ENCODE data around the gene CDYL2.
A peak's percentile ranks its signal among the peaks of the same experiment; 100 is the strongest.
"Not testable (repeated sequence)": the region's sequence is repeated elsewhere in the genome, so short reads cannot be mapped to it uniquely, and the experiment has no call there.

Gene CDYL2

DNA sequence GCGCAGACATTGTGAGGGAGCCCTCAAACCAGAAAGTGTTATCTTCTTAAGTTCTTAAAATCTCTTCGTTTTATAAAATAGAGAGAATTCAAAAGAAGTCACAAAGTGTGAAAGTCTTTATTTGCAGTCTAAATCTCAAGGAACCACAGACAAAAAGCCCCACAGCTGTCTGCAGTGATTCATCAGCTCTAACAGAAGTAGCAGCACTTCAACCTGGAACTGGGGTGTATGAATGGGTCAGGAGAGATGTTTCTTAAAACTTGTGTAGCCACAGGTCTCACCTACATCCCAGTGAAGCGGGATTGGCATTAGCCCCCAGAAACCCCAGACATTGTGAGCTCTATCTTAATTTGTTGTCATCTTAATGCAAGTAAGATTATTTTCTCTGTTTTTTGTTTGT lies 61.1 kb downstream of the CDYL2 start:
- Histone ChIP-seq H3K27me3 (ENCODE audit: low read depth, low read length) (no peaks in the 10 kb centered on the region), H3K27ac (ENCODE audit: low read length) (no peak overlapping the region)

GRCh38 chr16:80742331-80742730 lies 62.1 kb downstream of the CDYL2 start:
- H3K27ac ChIP-seq (ENCODE audit: low read length), result no peak overlapping the region

More for the DNA sequence above, 61.1 kb downstream of the CDYL2 start:
- H3K4me3 ChIP-seq (ENCODE audit: low read depth in 1 of 2, low read length in 2 of 2), result no peak overlapping the region
- H3K4me1 ChIP-seq (ENCODE audit: control insufficient read depth in 1 of 2, insufficient read depth in 2 of 2, low read length in 2 of 2), result no peaks in the 10 kb centered on the region
- peaks cover 7 to 9% of the 10 kb centered on the region in 2 donors for H3K9me3 ChIP-seq (ENCODE audit: control insufficient read depth in 1 of 2, low read length in 2 of 2)
- H3K36me3 ChIP-seq (ENCODE audit: control insufficient read depth in 1 of 2, insufficient read depth in 2 of 2, low read length in 2 of 2), result no peaks in the 10 kb centered on the region

GRCh38 chr16:80741724-80742123 lies 62.7 kb downstream of the CDYL2 start:
- no peak overlapping the region for H3K27ac ChIP-seq (ENCODE audit: low read length)
- no peaks in the 10 kb centered on the region for H3K4me1 ChIP-seq (ENCODE audit: control insufficient read depth in 1 of 2, insufficient read depth in 2 of 2, low read length in 2 of 2)
- no peaks in the 10 kb centered on the region for H3K36me3 ChIP-seq (ENCODE audit: control insufficient read depth in 1 of 2, insufficient read depth in 2 of 2, low read length in 2 of 2)
- no peaks in the 10 kb centered on the region for H3K27me3 ChIP-seq (ENCODE audit: low read depth, low read length)
- H3K9me3 ChIP-seq (ENCODE audit: control insufficient read depth in 1 of 2, low read length in 2 of 2), result peaks cover 7 to 9% of the 10 kb centered on the region in 2 donors
- H3K4me3 ChIP-seq (ENCODE audit: low read depth in 1 of 2, low read length in 2 of 2), result no peak overlapping the region

More at GRCh38 chr16:80742331-80742730, 62.1 kb downstream of the CDYL2 start:
- Histone ChIP-seq H3K36me3 (ENCODE audit: control insufficient read depth in 1 of 2, insufficient read depth in 2 of 2, low read length in 2 of 2) (no peaks in the 10 kb centered on the region), H3K27me3 (ENCODE audit: low read depth, low read length) (no peaks in the 10 kb centered on the region), H3K9me3 (ENCODE audit: control insufficient read depth in 1 of 2, low read length in 2 of 2) (peaks cover 7 to 9% of the 10 kb centered on the region in 2 donors), H3K4me3 (ENCODE audit: low read depth in 1 of 2, low read length in 2 of 2) (no peak overlapping the region), H3K4me1 (ENCODE audit: control insufficient read depth in 1 of 2, insufficient read depth in 2 of 2, low read length in 2 of 2) (no peaks in the 10 kb centered on the region)

- Histone ChIP-seq H3K27ac (ENCODE audit: low read length) (no peak overlapping the region), H3K27me3 (ENCODE audit: low read depth, low read length) (no peaks in the 10 kb centered on the region), H3K4me1 (ENCODE audit: control insufficient read depth in 1 of 2, insufficient read depth in 2 of 2, low read length in 2 of 2) (no peaks in the 10 kb centered on the region), H3K9me3 (ENCODE audit: control insufficient read depth in 1 of 2, low read length in 2 of 2) (peaks cover 7 to 9% of the 10 kb centered on the region in 2 donors), H3K4me3 (ENCODE audit: low read depth in 1 of 2, low read length in 2 of 2) (no peak overlapping the region), H3K36me3 (ENCODE audit: control insufficient read depth in 1 of 2, insufficient read depth in 2 of 2, low read length in 2 of 2) (no peaks in the 10 kb centered on the region)
These were observed 64.9 kb downstream of the CDYL2 start for GRCh38 chr16:80739523-80739922.

GRCh38 chr16:80738521-80738920 lies 65.9 kb downstream of the CDYL2 start:
- Histone ChIP-seq H3K36me3 (ENCODE audit: control insufficient read depth in 1 of 2, insufficient read depth in 2 of 2, low read length in 2 of 2) (no peaks in the 10 kb centered on the region), H3K4me1 (ENCODE audit: control insufficient read depth in 1 of 2, insufficient read depth in 2 of 2, low read length in 2 of 2) (no peaks in the 10 kb centered on the region), H3K4me3 (ENCODE audit: low read depth in 1 of 2, low read length in 2 of 2) (no peak overlapping the region), H3K27ac (ENCODE audit: low read length) (no peak overlapping the region), H3K27me3 (ENCODE audit: low read depth, low read length) (no peaks in the 10 kb centered on the region), H3K9me3 (ENCODE audit: control insufficient read depth in 1 of 2, low read length in 2 of 2) (peaks cover 7 to 9% of the 10 kb centered on the region in 2 donors)

DNA sequence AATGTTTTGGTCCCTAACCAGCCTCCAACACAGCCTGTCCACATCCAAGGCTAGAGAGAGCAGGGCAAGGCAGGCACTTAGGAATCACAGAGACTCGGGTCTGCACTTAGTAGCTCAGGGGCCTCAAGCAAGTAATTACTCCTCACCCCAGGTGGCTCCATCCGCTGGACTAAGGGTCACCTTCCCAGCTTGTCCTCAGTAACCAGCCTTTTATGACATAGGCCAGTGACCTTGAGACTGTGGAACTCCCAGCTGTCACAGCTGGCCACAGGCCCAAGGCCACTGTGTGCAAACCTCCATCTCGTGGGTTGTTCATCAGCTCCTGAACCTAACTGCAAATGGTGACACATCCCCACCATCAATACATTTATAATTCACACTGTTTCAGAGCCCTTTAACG lies 68.6 kb downstream of the CDYL2 start:
- no peak overlapping the region for H3K27ac ChIP-seq (ENCODE audit: low read length)
- H3K27me3 ChIP-seq (ENCODE audit: low read depth, low read length), result no peaks in the 10 kb centered on the region
- H3K36me3 ChIP-seq (ENCODE audit: control insufficient read depth in 1 of 2, insufficient read depth in 2 of 2, low read length in 2 of 2), result no peaks in the 10 kb centered on the region
- no peak overlapping the region for H3K4me3 ChIP-seq (ENCODE audit: low read depth in 1 of 2, low read length in 2 of 2)
- H3K4me1 ChIP-seq (ENCODE audit: control insufficient read depth in 1 of 2, insufficient read depth in 2 of 2, low read length in 2 of 2), result no peaks in the 10 kb centered on the region
- H3K9me3 ChIP-seq (ENCODE audit: control insufficient read depth in 1 of 2, low read length in 2 of 2), result peaks cover 7 to 9% of the 10 kb centered on the region in 2 donors

DNA sequence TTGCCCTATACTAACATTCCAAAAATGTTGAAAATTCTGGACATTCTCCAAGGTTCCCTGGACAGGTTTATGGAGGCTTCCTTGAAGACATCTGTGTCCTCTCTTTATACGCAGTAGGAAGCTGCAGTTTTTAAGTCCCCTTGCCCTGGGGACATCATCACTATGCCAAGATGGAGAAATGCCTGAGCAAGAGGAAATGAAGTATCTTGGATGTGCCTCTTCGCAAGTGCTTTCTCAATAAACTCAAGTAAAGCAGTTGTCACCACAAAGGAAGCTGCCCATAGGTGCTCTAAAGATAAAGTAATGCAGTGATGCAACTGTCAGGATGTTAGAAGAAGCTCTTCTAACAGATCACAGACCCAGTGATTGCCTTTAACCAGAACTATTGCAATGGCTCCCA lies 71.0 kb downstream of the CDYL2 start:
- Histone ChIP-seq H3K4me3 (ENCODE audit: low read depth in 1 of 2, low read length in 2 of 2) (no peak overlapping the region), H3K27me3 (ENCODE audit: low read depth, low read length) (no peaks in the 10 kb centered on the region), H3K4me1 (ENCODE audit: control insufficient read depth in 1 of 2, insufficient read depth in 2 of 2, low read length in 2 of 2) (no peaks in the 10 kb centered on the region), H3K9me3 (ENCODE audit: control insufficient read depth in 1 of 2, low read length in 2 of 2) (no peaks in the 10 kb centered on the region), H3K36me3 (ENCODE audit: control insufficient read depth in 1 of 2, insufficient read depth in 2 of 2, low read length in 2 of 2) (no peaks in the 10 kb centered on the region), H3K27ac (ENCODE audit: low read length) (no peak overlapping the region)

- Histone ChIP-seq H3K27me3 (ENCODE audit: low read depth, low read length) (no peaks in the 10 kb centered on the region), H3K27ac (ENCODE audit: low read length) (no peak overlapping the region), H3K4me1 (ENCODE audit: control insufficient read depth in 1 of 2, insufficient read depth in 2 of 2, low read length in 2 of 2) (no peaks in the 10 kb centered on the region), H3K36me3 (ENCODE audit: control insufficient read depth in 1 of 2, insufficient read depth in 2 of 2, low read length in 2 of 2) (no peaks in the 10 kb centered on the region), H3K9me3 (ENCODE audit: control insufficient read depth in 1 of 2, low read length in 2 of 2) (no peaks in the 10 kb centered on the region), H3K4me3 (ENCODE audit: low read depth in 1 of 2, low read length in 2 of 2) (no peak overlapping the region)
These were observed 72.5 kb downstream of the CDYL2 start for GRCh38 chr16:80731915-80732314.

DNA sequence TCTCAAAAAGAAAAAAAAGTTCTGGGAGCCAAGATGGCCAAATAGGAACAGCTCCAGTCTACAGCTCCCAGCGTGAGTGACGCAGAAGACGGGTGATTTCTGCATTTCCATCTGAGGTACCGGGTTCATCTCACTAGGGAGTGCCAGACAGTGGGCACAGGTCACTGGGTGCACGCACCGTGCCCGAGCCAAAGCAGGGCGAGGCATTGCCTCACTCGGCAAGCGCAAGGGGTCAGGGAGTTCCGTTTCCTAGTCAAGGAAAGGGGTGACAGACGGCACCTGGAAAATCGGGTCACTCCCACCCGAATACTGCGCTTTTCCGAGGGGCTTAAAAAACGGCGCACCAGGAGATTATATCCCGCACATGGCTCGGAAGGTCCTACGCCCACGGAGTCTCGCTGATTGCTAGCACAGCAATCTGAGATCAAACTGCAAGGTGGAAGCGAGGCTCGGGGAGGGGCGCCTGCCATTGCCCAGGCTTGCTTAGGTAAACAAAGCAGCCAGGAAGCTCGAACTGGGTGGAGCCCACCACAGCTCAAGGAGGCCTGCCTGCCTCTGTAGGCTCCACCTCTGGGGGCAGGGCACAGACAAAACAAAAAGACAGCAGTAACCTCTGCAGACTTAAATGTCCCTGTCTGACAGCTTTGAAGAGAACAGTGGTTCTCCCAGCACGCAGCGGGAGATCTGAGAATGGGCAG lies 77.2 kb downstream of the CDYL2 start:
- not testable (repeated sequence) for H3K27me3 ChIP-seq (ENCODE audit: low read depth, low read length); H3K9me3 ChIP-seq (ENCODE audit: control insufficient read depth in 1 of 2, low read length in 2 of 2); H3K4me1 ChIP-seq (ENCODE audit: control insufficient read depth in 1 of 2, insufficient read depth in 2 of 2, low read length in 2 of 2); H3K36me3 ChIP-seq (ENCODE audit: control insufficient read depth in 1 of 2, insufficient read depth in 2 of 2, low read length in 2 of 2); H3K4me3 ChIP-seq (ENCODE audit: low read depth in 1 of 2, low read length in 2 of 2); H3K27ac ChIP-seq (ENCODE audit: low read length)

DNA sequence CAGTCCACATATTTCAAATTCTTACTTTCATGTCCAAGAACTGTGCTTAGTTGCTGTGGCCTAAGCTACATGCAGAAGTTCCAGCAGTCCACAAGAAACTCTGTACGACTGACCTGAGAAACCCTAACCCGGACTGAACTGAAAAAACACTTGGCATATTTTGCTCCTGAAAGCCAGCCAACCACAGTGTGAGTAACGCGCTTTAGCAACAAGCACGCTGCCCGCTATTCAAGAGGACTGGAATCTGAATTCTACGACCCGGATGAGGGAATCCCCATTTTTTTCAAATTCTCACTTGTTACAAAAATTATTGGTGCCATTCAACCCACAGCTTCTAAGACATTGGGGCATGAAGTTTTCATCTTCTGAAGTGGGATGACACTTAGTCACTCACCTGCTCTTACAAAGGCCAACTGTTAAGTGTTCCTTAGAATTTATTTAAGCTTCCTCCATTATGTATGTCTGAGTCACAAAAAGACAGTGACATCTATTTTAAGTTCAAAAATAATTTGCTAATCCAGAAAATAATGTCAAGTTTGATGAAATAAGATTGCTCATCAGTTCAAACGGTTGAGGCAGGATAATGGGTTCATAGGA lies 78.7 kb downstream of the CDYL2 start:
- no peaks in the 10 kb centered on the region for H3K27me3 ChIP-seq (ENCODE audit: low read depth, low read length)
- no peaks in the 10 kb centered on the region for H3K36me3 ChIP-seq (ENCODE audit: control insufficient read depth in 1 of 2, insufficient read depth in 2 of 2, low read length in 2 of 2)
- no peak overlapping the region for H3K4me3 ChIP-seq (ENCODE audit: low read depth in 1 of 2, low read length in 2 of 2)
- H3K9me3 ChIP-seq (ENCODE audit: control insufficient read depth in 1 of 2, low read length in 2 of 2), result peaks cover 0 to 10% of the 10 kb centered on the region in 2 donors
- H3K27ac ChIP-seq (ENCODE audit: low read length), result no peak overlapping the region
- no peaks in the 10 kb centered on the region for H3K4me1 ChIP-seq (ENCODE audit: control insufficient read depth in 1 of 2, insufficient read depth in 2 of 2, low read length in 2 of 2)

GRCh38 chr16:80723981-80724380 lies 80.4 kb downstream of the CDYL2 start:
- Histone ChIP-seq H3K27me3 (ENCODE audit: low read depth, low read length) (no peaks in the 10 kb centered on the region), H3K4me1 (ENCODE audit: control insufficient read depth in 1 of 2, insufficient read depth in 2 of 2, low read length in 2 of 2) (no peaks in the 10 kb centered on the region), H3K36me3 (ENCODE audit: control insufficient read depth in 1 of 2, insufficient read depth in 2 of 2, low read length in 2 of 2) (no peaks in the 10 kb centered on the region), H3K27ac (ENCODE audit: low read length) (no peak overlapping the region), H3K9me3 (ENCODE audit: control insufficient read depth in 1 of 2, low read length in 2 of 2) (peaks cover 0 to 10% of the 10 kb centered on the region in 2 donors), H3K4me3 (ENCODE audit: low read depth in 1 of 2, low read length in 2 of 2) (no peak overlapping the region)

GRCh38 chr16:80723091-80723490 lies 81.3 kb downstream of the CDYL2 start:
- Histone ChIP-seq H3K4me3 (ENCODE audit: low read depth in 1 of 2, low read length in 2 of 2) (peak overlapping the region in 1 of 2 donors; percentile 13), H3K36me3 (ENCODE audit: control insufficient read depth in 1 of 2, insufficient read depth in 2 of 2, low read length in 2 of 2) (no peaks in the 10 kb centered on the region), H3K4me1 (ENCODE audit: control insufficient read depth in 1 of 2, insufficient read depth in 2 of 2, low read length in 2 of 2) (no peaks in the 10 kb centered on the region), H3K27me3 (ENCODE audit: low read depth, low read length) (no peaks in the 10 kb centered on the region), H3K9me3 (ENCODE audit: control insufficient read depth in 1 of 2, low read length in 2 of 2) (peaks cover 0 to 10% of the 10 kb centered on the region in 2 donors), H3K27ac (ENCODE audit: low read length) (no peak overlapping the region)
